ENCODE results near the gene MACF1.
A peak's percentile ranks its signal among the peaks of the same experiment; 100 is the strongest.
"Not testable (repeated sequence)": the region's sequence is repeated elsewhere in the genome, so short reads cannot be mapped to it uniquely, and the experiment has no call there.

Gene MACF1

GRCh38 chr1:39182804-39183203 is 21.7 kb upstream of the MACF1 start:
- DNase-seq: no peak

GRCh38 chr1:39183503-39184353 is 20.8 kb upstream of the MACF1 start:
- DNase-seq: peak; percentile 86

GRCh38 chr1:39184354-39184818 is 20.1 kb upstream of the MACF1 start:
- no peak for DNase-seq

GRCh38 chr1:39187275-39188046 is 17.0 kb upstream of the MACF1 start:
- DNase-seq: no peak

GRCh38 chr1:39189592-39190041 is 14.9 kb upstream of the MACF1 start:
- DNase-seq: no peak

GRCh38 chr1:39190096-39190495 is 14.4 kb upstream of the MACF1 start:
- DNase-seq: no peak

- no peak for DNase-seq
Observed at GRCh38 chr1:39194398-39195051, 10.0 kb upstream of the MACF1 start.

- no peak for DNase-seq
Observed at GRCh38 chr1:39195166-39196111, 9.1 kb upstream of the MACF1 start.

GRCh38 chr1:39196244-39197215 is 8.0 kb upstream of the MACF1 start:
- DNase-seq: peak; percentile 61

- DNase-seq: no peak
Observed at GRCh38 chr1:39199593-39199992, 4.9 kb upstream of the MACF1 start.

- DNase-seq: peak; percentile 75
Observed at GRCh38 chr1:39205102-39205780, 746 bp downstream of the MACF1 start.

- DNase-seq: no peak
Observed at GRCh38 chr1:39205781-39206464, 1.4 kb downstream of the MACF1 start.

GRCh38 chr1:39208360-39208759 is 3.9 kb downstream of the MACF1 start:
- DNase-seq: not testable (repeated sequence)

GRCh38 chr1:39210649-39211048 is 6.2 kb downstream of the MACF1 start:
- no peak for DNase-seq

- no peak for DNase-seq
Observed at GRCh38 chr1:39212499-39212898, 8.0 kb downstream of the MACF1 start.

- DNase-seq: no peak
Observed at GRCh38 chr1:39213511-39214002, 9.1 kb downstream of the MACF1 start.

GRCh38 chr1:39214021-39214713 is 9.7 kb downstream of the MACF1 start:
- no peak for DNase-seq

GRCh38 chr1:39214714-39214997 is 10.2 kb downstream of the MACF1 start:
- DNase-seq: no peak

All from activated naive CD4-positive, alpha-beta T cell treated with anti-CD3 and anti-CD28 coated beads, Interleukin-2, amount 50 U/mL, for 16 hours (primary cell).